HepG2 (cell line): ENCODE results near the gene OR10K1. TPM values are rescaled to one million over a fixed set of nuclear protein-coding genes. Genes with fewer than 3 reads are reported as not detected.

Source experiments
- ATAC-seq: fragments of 200-7000 bp; cut with Tn5 transposase; 3 replicates; pipeline ENCODE4 v1.9.1; 2020; ENCODE audit warnings: mild to moderate bottlenecking, moderate library complexity
- BruUV-seq: library from RNA; stranded (reverse); fragments of 400-500 nt; replicated peaks from 2 replicates; lab custom pipeline; 2021; lab: Mats Ljungman, UMichigan
- CTCF ChIA-PET: fragments of 300-600 bp; formaldehyde crosslinking; extraction: SDS; loops from one replicate; lab custom pipeline; 2021; ENCODE audit warnings: low total read pairs, inconsistent platforms, low intra/inter-chr PET ratio; lab: Yijun Ruan, JAX
- POLR2A ChIA-PET: fragments of 350-600 bp; sonication (Branson Sonifier 250); formaldehyde crosslinking; loops from one replicate; lab custom pipeline; 2020; ENCODE audit warnings: antibody characterized with exemption, inconsistent platforms; lab: Yijun Ruan, JAX
- DNase-seq: peaks from one replicate; pipeline ENCODE4 v3.0.0-alpha.2; 2015; ENCODE audit warnings: low spot score
- FAIRE-seq: peaks from 3 replicates; lab custom pipeline; 2011; peaks lifted over from hg19 to GRCh38; lab: Jason Lieb, UNC
- H2AFZ ChIP-seq: one replicate; pipeline ENCODE4 v1.6.1; 2011; ENCODE audit warnings: low read length, inconsistent platforms
- H3K27ac ChIP-seq: fragments of 300-600 bp; 3 replicates; pipeline ENCODE4 v1.8.0; 2011; ENCODE audit warnings: mixed run types, mild to moderate bottlenecking, mixed read lengths, low read length, inconsistent platforms; ENCODE audit not compliant: insufficient read depth; ENCODE audit errors: extremely low read length
- H3K27me3 ChIP-seq, 2 experiments: fragments of 200-600 bp in 1 of 2; 2 replicates in 1 of 2; 3 replicates in 1 of 2; pipeline versions ENCODE4 v1.6.0 to v1.8.0; 2011; ENCODE audit warnings: low read length in 2 of 2, mild to moderate bottlenecking in 2 of 2, moderate library complexity in 2 of 2, inconsistent platforms in 1 of 2; ENCODE audit not compliant: insufficient read depth in 2 of 2, control insufficient read depth in 1 of 2
- H3K36me3 ChIP-seq, 2 experiments: fragments of 200-600 bp in 1 of 2; replicated peaks in 1 of 2; 2 replicates in 1 of 2; 3 replicates in 1 of 2; pipeline versions ENCODE4 v1.5.1 to v1.8.0; 2011; ENCODE audit warnings: low read length in 2 of 2, inconsistent platforms in 1 of 2; ENCODE audit not compliant: insufficient read depth in 2 of 2, control insufficient read depth in 1 of 2
- H3K4me1 ChIP-seq: 2 replicates; pipeline ENCODE4 v1.5.1; 2012; ENCODE audit warnings: low read length, inconsistent platforms; ENCODE audit not compliant: insufficient read depth
- H3K4me2 ChIP-seq: 2 replicates; pipeline ENCODE4 v1.6.0; 2011; ENCODE audit warnings: low read depth, low read length, inconsistent platforms
- H3K4me3 ChIP-seq, 3 experiments: fragments of 200-600 bp in 1 of 3; sonication (generic), shearing (Covaris generic) in 1 of 3; replicated peaks in 1 of 3; 2 replicates each; pipeline ENCODE4 v1.5.1; 2011 to 2016; ENCODE audit warnings: low read length in 3 of 3, inconsistent platforms in 2 of 3, low read depth in 2 of 3, mild to moderate bottlenecking in 2 of 3, control low read depth in 1 of 3, mixed read lengths in 1 of 3; ENCODE audit not compliant: insufficient read depth in 1 of 3
- H3K79me2 ChIP-seq: one replicate; pipeline ENCODE4 v1.6.1; 2011; ENCODE audit warnings: low read length, inconsistent platforms; ENCODE audit not compliant: insufficient read depth
- H3K9ac ChIP-seq: 2 replicates; pipeline ENCODE4 v1.6.0; 2011; ENCODE audit warnings: mild to moderate bottlenecking, low read depth, low read length, inconsistent platforms; ENCODE audit not compliant: insufficient read depth
- H3K9me3 ChIP-seq: 2 replicates; pipeline ENCODE4 v1.5.1; 2012; ENCODE audit warnings: mild to moderate bottlenecking, low read length
- H4K20me1 ChIP-seq: 2 replicates; pipeline ENCODE4 v1.6.0; 2011; ENCODE audit warnings: inconsistent platforms, mild to moderate bottlenecking, low read length, moderate library complexity; ENCODE audit not compliant: insufficient read depth
- CREBL2 ChIP-seq: sonication (generic); formaldehyde crosslinking; IDR thresholded peaks from 2 replicates; pipeline ENCODE4 v1.8.1; 2023; ENCODE audit warnings: missing genetic modification reagents, mild to moderate bottlenecking, borderline replicate concordance
- NPAS2 ChIP-seq: sonication (generic); formaldehyde crosslinking; IDR thresholded peaks from 2 replicates; pipeline ENCODE4 v1.8.0; 2022; ENCODE audit warnings: mild to moderate bottlenecking, missing genetic modification reagents, borderline replicate concordance
- SIX4 ChIP-seq: sonication (generic); formaldehyde crosslinking; IDR thresholded peaks from 2 replicates; pipeline ENCODE4 v1.4.0; 2020; ENCODE audit warnings: missing genetic modification reagents
- SYNCRIP ChIP-seq: fragments of 200-400 bp; formaldehyde crosslinking; IDR thresholded peaks from 2 replicates; pipeline ENCODE4 v1.6.1; 2018; ENCODE audit warnings: mild to moderate bottlenecking, low read depth, low read length; ENCODE audit not compliant: insufficient read depth
- ZEB1 ChIP-seq: IDR thresholded peaks from 2 replicates; pipeline ENCODE4 v1.6.1; 2012; ENCODE audit warnings: mild to moderate bottlenecking, low read depth, inconsistent platforms; ENCODE audit not compliant: insufficient replicate concordance
- ZMYM2 ChIP-seq: sonication (generic); formaldehyde crosslinking; IDR thresholded peaks from 2 replicates; pipeline ENCODE4 v1.8.0; 2022; ENCODE audit warnings: mild to moderate bottlenecking, missing genetic modification reagents
- ZNF260 ChIP-seq: sonication (generic); formaldehyde crosslinking; IDR thresholded peaks from 2 replicates; pipeline ENCODE4 v1.4.0; 2020; ENCODE audit warnings: missing genetic modification reagents, low read depth, mild to moderate bottlenecking, borderline replicate concordance
- ZNF451 ChIP-seq: sonication (generic); formaldehyde crosslinking; IDR thresholded peaks from 2 replicates; pipeline ENCODE4 v1.5.0; 2020; ENCODE audit warnings: mild to moderate bottlenecking, missing genetic modification reagents
- WGBS: methylation state at CpG from one replicate; pipeline ENCODE4 v1.1.6; 2017; ENCODE audit warnings: low lambda C conversion rate; 5-methylcytosine and 5-hydroxymethylcytosine counted together
- in situ Hi-C: cut with HindIII; loops from 2 replicates; pipeline ENCODE4 v1.10.0; 2017; ENCODE audit warnings: low pct_unique_long_range_greater_than_20kb; ENCODE audit not compliant: extremely low pct_ligation_motif_present
- intact Hi-C: fragments of 100-400 bp; cut with micrococcal nuclease; formaldehyde crosslinking; loops from one replicate; pipeline ENCODE4 v1.10.0; 2022; ENCODE audit not compliant: unreplicated experiment
- polyA plus RNA-seq, 8 experiments: library from polyadenylated mRNA; depleted of rRNA in 3 of 8; stranded (reverse) in 7 of 8; unstranded in 1 of 8; fragments of >200 nt; fragmentation: Illumina TruSeq in 4 of 8; extraction: Trizol in 4 of 8; gene quantifications; 2 replicates each; pipeline versions ENCODE4 v1.2.1 to v1.2.3, GENCODE V29; 2011 to 2016; ENCODE audit warnings: low read depth in 4 of 8, missing spikeins in 1 of 8, mixed read lengths in 1 of 8; ENCODE audit not compliant: insufficient read depth in 1 of 8
- total RNA-seq, 5 experiments: library from RNA; depleted of rRNA; stranded (reverse); fragments of >200 nt; fragmentation: Illumina TruSeq; extraction: Trizol; gene quantifications; 2 replicates each; pipeline ENCODE4 v1.2.3, GENCODE V29; 2016; ENCODE audit warnings: low read depth in 1 of 5
- TF ChIP-seq, protein P1 (sequence below): IDR thresholded peaks from 2 replicates; pipeline ENCODE4 v1.6.1; 2016; ENCODE audit warnings: control low read depth

The OR10K1 gene
- total and polyA plus RNA-seq, 2 of the 13 experiments (the other 11 are each of a cell fraction or from before 2014, with no cell fraction given): not detected

- intact Hi-C loops: no loop called here
- no peak for ATAC-seq
- WGBS: 0% methylated on average over 3 of the region's 3 CpGs
- no TSS peak for BruUV-seq
- Histone ChIP-seq H3K4me3 (no peak overlapping the region), H3K79me2 (no peaks in the 10 kb centered on the region), H3K4me1 (no peaks in the 10 kb centered on the region), H3K9ac (no peak overlapping the region), H3K27me3 (no peaks in the 10 kb centered on the region), H4K20me1 (no peaks in the 10 kb centered on the region), H3K4me2 (no peak overlapping the region), H3K27ac (no peak overlapping the region), H3K36me3 (no peaks in the 10 kb centered on the region), H2AFZ (no peak overlapping the region), H3K9me3 (no peaks in the 10 kb centered on the region; the same call in 1 of the 2 replicates)
- no peak for DNase-seq
- no peak for TF ChIP-seq ZNF260 (CRISPR knock-in tag)
- TF ChIP-seq SIX4 (CRISPR knock-in tag): no peak
- TF ChIP-seq, protein P1, sequence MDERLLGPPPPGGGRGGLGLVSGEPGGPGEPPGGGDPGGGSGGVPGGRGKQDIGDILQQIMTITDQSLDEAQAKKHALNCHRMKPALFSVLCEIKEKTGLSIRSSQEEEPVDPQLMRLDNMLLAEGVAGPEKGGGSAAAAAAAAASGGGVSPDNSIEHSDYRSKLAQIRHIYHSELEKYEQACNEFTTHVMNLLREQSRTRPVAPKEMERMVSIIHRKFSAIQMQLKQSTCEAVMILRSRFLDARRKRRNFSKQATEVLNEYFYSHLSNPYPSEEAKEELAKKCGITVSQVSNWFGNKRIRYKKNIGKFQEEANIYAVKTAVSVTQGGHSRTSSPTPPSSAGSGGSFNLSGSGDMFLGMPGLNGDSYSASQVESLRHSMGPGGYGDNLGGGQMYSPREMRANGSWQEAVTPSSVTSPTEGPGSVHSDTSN (CRISPR knock-in tag): no peak
- TF ChIP-seq ZEB1: no peak
- no peak for TF ChIP-seq SYNCRIP
- TF ChIP-seq NPAS2 (CRISPR knock-in tag): no peak
- TF ChIP-seq ZNF451 (CRISPR knock-in tag): no peak
- no peak for TF ChIP-seq CREBL2 (CRISPR knock-in tag)
- TF ChIP-seq ZMYM2 (CRISPR knock-in tag): no peak
- FAIRE-seq: no peak
- ChIA-PET CTCF (no interaction called here), POLR2A (no interaction called here)
- in situ Hi-C loops: no loop called here
Measured at GRCh38 chr1:158493054-158493453, 31.4 kb downstream of the OR10K1 start.
